Measurements from ENCODE around the gene TBL3.
"Not testable (repeated sequence)": the region's sequence is repeated elsewhere in the genome, so short reads cannot be mapped to it uniquely, and the experiment has no call there.

Gene TBL3

GRCh38 chr16:1961651-1962067 lies 10.2 kb upstream of the TBL3 start:
- in situ Hi-C loops (cut with HindIII; ENCODE audit: low pct_unique_long_range_greater_than_20kb, low sequenced_read_pairs) = no loop called here
- DNase-seq (ENCODE audit: low read depth in 1 of 2, low spot score in 1 of 2) = no peak
- TF ChIP-seq JUND (IDR thresholded peaks at IDR 0.05; ENCODE audit: low read depth) = no peak

GRCh38 chr16:1962161-1963153 lies 9.4 kb upstream of the TBL3 start:
- in situ Hi-C loops (cut with HindIII; ENCODE audit: low pct_unique_long_range_greater_than_20kb, low sequenced_read_pairs); DNase-seq (ENCODE audit: low read depth in 1 of 2, low spot score in 1 of 2): not testable (repeated sequence)

GRCh38 chr16:1963806-1964505 lies 7.9 kb upstream of the TBL3 start:
- in situ Hi-C loops (cut with HindIII; ENCODE audit: low pct_unique_long_range_greater_than_20kb, low sequenced_read_pairs) = no loop called here
- peak in 1 of 2 experiments; percentile 32 for DNase-seq (ENCODE audit: low read depth in 1 of 2, low spot score in 1 of 2)
- TF ChIP-seq JUND (IDR thresholded peaks at IDR 0.05; ENCODE audit: low read depth) = no peak

GRCh38 chr16:1964506-1965395 lies 7.1 kb upstream of the TBL3 start, which contains the start of gene RPS2:
TSS of gene RPS2 (minus strand) at chr16:1964826. CDS start at chr16:1964625, 201 bp downstream.
- peak; percentile 99 for DNase-seq (ENCODE audit: low read depth in 1 of 2, low spot score in 1 of 2)
- in situ Hi-C loops (cut with HindIII; ENCODE audit: low pct_unique_long_range_greater_than_20kb, low sequenced_read_pairs) = no loop called here
- TF ChIP-seq JUND (IDR thresholded peaks at IDR 0.05; ENCODE audit: low read depth) = no peak

- DNase-seq (ENCODE audit: low read depth in 1 of 2, low spot score in 1 of 2) = no peak
- in situ Hi-C loops (cut with HindIII; ENCODE audit: low pct_unique_long_range_greater_than_20kb, low sequenced_read_pairs) = no loop called here
Measured at GRCh38 chr16:1965396-1966001, 6.4 kb upstream of the TBL3 start.

GRCh38 chr16:1966460-1966859 lies 5.4 kb upstream of the TBL3 start, which contains the start of gene RNF151:
TSS of gene RNF151 (plus strand) at chr16:1966856. CDS start at chr16:1966882, 26 bp downstream.
- DNase-seq (ENCODE audit: low read depth in 1 of 2, low spot score in 1 of 2) = no peak
- no peak for TF ChIP-seq JUND (IDR thresholded peaks at IDR 0.05; ENCODE audit: low read depth)
- in situ Hi-C loops (cut with HindIII; ENCODE audit: low pct_unique_long_range_greater_than_20kb, low sequenced_read_pairs) = no loop called here

More at GRCh38 chr16:1965396-1966001, 6.4 kb upstream of the TBL3 start:
- TF ChIP-seq JUND (IDR thresholded peaks at IDR 0.05; ENCODE audit: low read depth) = no peak

GRCh38 chr16:1968146-1968953 lies 3.5 kb upstream of the TBL3 start:
- TF ChIP-seq JUND (IDR thresholded peaks at IDR 0.05; ENCODE audit: low read depth) = no peak
- DNase-seq (ENCODE audit: low read depth in 1 of 2, low spot score in 1 of 2) = no peak
- in situ Hi-C loops (cut with HindIII; ENCODE audit: low pct_unique_long_range_greater_than_20kb, low sequenced_read_pairs) = no loop called here

GRCh38 chr16:1972490-1972877 lies 631 bp downstream of the TBL3 start:
- no peak for DNase-seq (ENCODE audit: low read depth in 1 of 2, low spot score in 1 of 2)
- in situ Hi-C loops (cut with HindIII; ENCODE audit: low pct_unique_long_range_greater_than_20kb, low sequenced_read_pairs) = no loop called here
- no peak for TF ChIP-seq JUND (IDR thresholded peaks at IDR 0.05; ENCODE audit: low read depth)

GRCh38 chr16:1973461-1974156 lies 1.8 kb downstream of the TBL3 start:
- no peak for DNase-seq (ENCODE audit: low read depth in 1 of 2, low spot score in 1 of 2)
- in situ Hi-C loops (cut with HindIII; ENCODE audit: low pct_unique_long_range_greater_than_20kb, low sequenced_read_pairs) = no loop called here
- TF ChIP-seq JUND (IDR thresholded peaks at IDR 0.05; ENCODE audit: low read depth) = no peak

- in situ Hi-C loops (cut with HindIII; ENCODE audit: low pct_unique_long_range_greater_than_20kb, low sequenced_read_pairs) = no loop called here
- no peak for TF ChIP-seq JUND (IDR thresholded peaks at IDR 0.05; ENCODE audit: low read depth)
- no peak for DNase-seq (ENCODE audit: low read depth in 1 of 2, low spot score in 1 of 2)
Measured at GRCh38 chr16:1974157-1975070, 2.6 kb downstream of the TBL3 start.

All from T47D (cell line).